GM12801 (cell line): Measurements from ENCODE around the gene ANKRD34A.

ENCODE experiments used
- TF ChIP-seq, protein P1 (sequence below): IDR thresholded peaks from one replicate; pipeline ENCODE4 v1.5.1; 2011; ENCODE audit warnings: control low read depth; ENCODE audit not compliant: insufficient read length; ENCODE audit errors: extremely low read depth

ANKRD34A gene

GRCh38 chr1:145962157-145963102 is 1.9 kb downstream of the ANKRD34A start:
- TF ChIP-seq, protein P1, sequence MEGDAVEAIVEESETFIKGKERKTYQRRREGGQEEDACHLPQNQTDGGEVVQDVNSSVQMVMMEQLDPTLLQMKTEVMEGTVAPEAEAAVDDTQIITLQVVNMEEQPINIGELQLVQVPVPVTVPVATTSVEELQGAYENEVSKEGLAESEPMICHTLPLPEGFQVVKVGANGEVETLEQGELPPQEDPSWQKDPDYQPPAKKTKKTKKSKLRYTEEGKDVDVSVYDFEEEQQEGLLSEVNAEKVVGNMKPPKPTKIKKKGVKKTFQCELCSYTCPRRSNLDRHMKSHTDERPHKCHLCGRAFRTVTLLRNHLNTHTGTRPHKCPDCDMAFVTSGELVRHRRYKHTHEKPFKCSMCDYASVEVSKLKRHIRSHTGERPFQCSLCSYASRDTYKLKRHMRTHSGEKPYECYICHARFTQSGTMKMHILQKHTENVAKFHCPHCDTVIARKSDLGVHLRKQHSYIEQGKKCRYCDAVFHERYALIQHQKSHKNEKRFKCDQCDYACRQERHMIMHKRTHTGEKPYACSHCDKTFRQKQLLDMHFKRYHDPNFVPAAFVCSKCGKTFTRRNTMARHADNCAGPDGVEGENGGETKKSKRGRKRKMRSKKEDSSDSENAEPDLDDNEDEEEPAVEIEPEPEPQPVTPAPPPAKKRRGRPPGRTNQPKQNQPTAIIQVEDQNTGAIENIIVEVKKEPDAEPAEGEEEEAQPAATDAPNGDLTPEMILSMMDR, result no peak

GRCh38 chr1:145961425-145962156 is 2.8 kb downstream of the ANKRD34A start:
- TF ChIP-seq, protein P1, result no peak

- TF ChIP-seq, protein P1, result no peak
Observed at GRCh38 chr1:145961109-145961424, 3.3 kb downstream of the ANKRD34A start.

GRCh38 chr1:145960468-145961108 is 3.8 kb downstream of the ANKRD34A start:
- TF ChIP-seq, protein P1, result no peak

GRCh38 chr1:145959957-145960467 is 4.4 kb downstream of the ANKRD34A start:
- TF ChIP-seq, protein P1, result no peak

DNA sequence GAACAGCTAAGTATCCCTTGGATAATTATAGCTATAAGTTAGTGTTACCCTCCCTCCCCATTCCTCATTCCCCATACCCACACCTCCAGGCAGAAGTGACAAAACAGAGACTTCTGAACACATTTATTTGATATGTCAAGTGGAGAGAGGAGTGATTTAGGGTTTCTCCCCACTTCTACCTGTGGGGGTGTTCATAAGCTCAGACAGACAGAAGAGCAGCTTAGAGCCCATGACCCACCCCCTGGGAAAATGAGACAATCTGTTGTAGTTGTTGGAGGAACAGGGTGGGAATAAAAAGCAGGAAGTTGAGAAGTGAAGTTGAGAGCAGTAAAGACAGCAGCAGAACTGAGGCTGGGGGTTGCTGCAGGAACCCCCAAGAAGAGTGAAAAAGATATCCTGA is 5.0 kb downstream of the ANKRD34A start:
- TF ChIP-seq, protein P1, result no peak

- TF ChIP-seq, protein P1, result no peak
Observed at GRCh38 chr1:145958734-145959133, 5.6 kb downstream of the ANKRD34A start.
